HG02798 (cell line): ENCODE results near the gene ARPIN.

Experiments used
- ATAC-seq: cut with Tn5 transposase; IDR thresholded peaks from one replicate; pipeline ENCODE4 v1.9.1; 2021; ENCODE audit warnings: mild to moderate bottlenecking; ENCODE audit not compliant: unreplicated experiment, poor library complexity

ARPIN gene

DNA sequence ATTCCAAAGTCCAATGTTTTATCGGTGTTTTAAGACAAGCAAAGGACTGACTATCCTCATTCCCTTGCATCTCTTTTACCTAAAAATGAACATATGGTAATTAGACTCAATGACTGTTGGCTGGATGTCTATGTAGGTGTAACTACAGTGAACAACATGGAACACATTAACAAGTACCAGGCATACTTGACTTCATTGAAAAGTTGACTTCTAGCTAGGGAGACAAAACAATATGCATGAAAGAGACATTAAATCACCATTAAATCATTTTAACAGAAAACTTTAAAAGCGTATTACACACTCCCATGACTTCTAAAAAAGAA lies 63.8 kb downstream of the ARPIN start:
- no peak for ATAC-seq

DNA sequence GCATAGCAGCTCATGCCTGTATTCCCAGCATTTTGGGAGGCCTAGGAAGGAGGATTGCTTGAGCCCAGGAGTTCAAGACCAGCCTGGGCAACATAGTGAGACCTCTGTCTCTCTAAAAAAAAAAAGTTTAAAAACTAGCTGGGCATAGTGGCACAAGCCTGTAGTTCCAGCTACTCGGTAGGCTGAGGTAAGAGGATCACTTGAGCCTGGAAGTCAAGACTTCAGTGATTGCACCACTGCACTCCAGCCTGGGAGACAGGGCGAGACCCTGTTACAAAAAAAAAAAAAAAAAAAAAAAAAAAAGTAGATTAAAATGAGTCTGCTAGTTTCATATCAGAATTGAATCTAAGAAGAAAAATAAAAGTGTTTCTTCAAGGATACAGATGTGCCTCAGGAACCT lies 65.7 kb downstream of the ARPIN start:
- no peak for ATAC-seq

DNA sequence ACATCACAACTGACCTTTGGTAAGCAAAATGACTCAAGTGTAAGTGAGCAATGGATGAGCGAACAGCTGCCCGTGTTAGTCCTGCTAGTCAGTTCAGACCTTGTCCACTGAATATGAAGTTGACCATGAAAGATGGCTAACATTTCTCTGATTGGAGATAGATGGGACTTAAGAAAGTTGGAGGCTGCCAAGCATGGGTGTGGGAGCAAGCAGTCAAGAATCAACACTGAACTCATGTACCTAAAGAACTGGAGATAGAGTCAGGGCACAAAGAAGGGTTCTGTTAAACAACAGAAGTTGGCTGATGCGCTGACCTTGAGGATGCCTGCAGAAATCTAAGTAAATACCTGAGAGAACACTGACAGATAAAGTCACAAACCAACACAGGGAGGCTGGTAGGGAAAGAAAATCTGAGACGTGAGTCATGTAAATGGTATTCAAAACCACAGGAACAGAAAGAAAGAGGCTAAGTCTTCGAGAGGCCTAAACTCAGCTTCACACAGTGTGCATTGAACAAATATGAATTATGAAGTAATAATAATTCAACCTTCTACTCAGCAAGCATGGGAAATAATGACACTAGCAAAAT lies 67.4 kb downstream of the ARPIN start:
- no peak for ATAC-seq
